GM21529 (cell line): Measurements from ENCODE around the gene OR5D14.

ENCODE experiments used
- ATAC-seq: cut with Tn5 transposase; IDR thresholded peaks from one replicate; pipeline ENCODE4 v1.9.1; 2021; ENCODE audit not compliant: unreplicated experiment

OR5D14 gene

GRCh38 chr11:55795256-55795655, at the start of gene OR5D14:
Gene OR5D14, plus strand, starts transcription at chr11:55795556. Its CDS starts 0 bp downstream, at chr11:55795556.
- ATAC-seq, result no peak

GRCh38 chr11:55773138-55773537, 22.2 kb upstream of the OR5D14 start, which contains the start of gene OR5D13:
Gene OR5D13, plus strand, starts transcription at chr11:55773438. Its CDS starts 0 bp downstream, at chr11:55773438.
- no peak for ATAC-seq

- ATAC-seq, result no peak
Measured at GRCh38 chr11:55791606-55792005, 3.8 kb upstream of the OR5D14 start.

- no peak for ATAC-seq
Measured at GRCh38 chr11:55793321-55793720, 2.0 kb upstream of the OR5D14 start.

GRCh38 chr11:55806248-55806647, 10.9 kb downstream of the OR5D14 start:
- ATAC-seq, result no peak

- no peak for ATAC-seq
Measured at GRCh38 chr11:55811067-55811466, 15.7 kb downstream of the OR5D14 start, which contains the start of gene OR5L1. Gene OR5L1, plus strand, starts transcription at chr11:55811367. Its CDS starts 100 bp downstream, at chr11:55811467.

GRCh38 chr11:55819330-55819729, 24.0 kb downstream of the OR5D14 start, which contains the start of gene OR5D18:
Gene OR5D18, plus strand, starts transcription at chr11:55819630. Its CDS starts 0 bp downstream, at chr11:55819630.
- ATAC-seq, result no peak

GRCh38 chr11:55826919-55827318, 31.6 kb downstream of the OR5D14 start, which contains the start of gene OR5L2:
Gene OR5L2, plus strand, starts transcription at chr11:55827219. Its CDS starts 0 bp downstream, at chr11:55827219.
- no peak for ATAC-seq

GRCh38 chr11:55838452-55838851, 43.1 kb downstream of the OR5D14 start, which contains the start of gene OR5D16:
Gene OR5D16, plus strand, starts transcription at chr11:55838752. Its CDS starts 0 bp downstream, at chr11:55838752.
- ATAC-seq, result no peak
